DND-41 (cell line): ENCODE measurements around the gene E2F4.
A peak's percentile ranks its signal among the peaks of the same experiment; 100 is the strongest.

Source experiments
- ATAC-seq: fragments of 200-7000 bp; cut with Tn5 transposase; 3 replicates; pipeline ENCODE4 v1.9.1; 2021; ENCODE audit warnings: low read depth; ENCODE audit not compliant: insufficient read depth
- DNase-seq: peaks from one replicate; pipeline ENCODE4 v3.0.0-alpha.2; 2020
- H2AFZ ChIP-seq: 2 replicates; pipeline ENCODE4 v1.6.0; 2012; ENCODE audit warnings: low read depth, low read length
- H3K27ac ChIP-seq: 2 replicates; pipeline ENCODE4 v1.5.1; 2012; ENCODE audit warnings: low read length, inconsistent platforms
- H3K27me3 ChIP-seq: fragments of 200-600 bp; sonication (generic); 2 replicates; pipeline ENCODE4 v1.6.0; 2012; ENCODE audit warnings: low read length, mild to moderate bottlenecking, inconsistent platforms; ENCODE audit not compliant: insufficient read depth, poor library complexity
- H3K36me3 ChIP-seq: 2 replicates; pipeline ENCODE4 v1.5.1; 2012; ENCODE audit warnings: low read length, inconsistent platforms; ENCODE audit not compliant: insufficient read depth
- H3K4me1 ChIP-seq: 2 replicates; pipeline ENCODE4 v1.5.1; 2012; ENCODE audit warnings: mild to moderate bottlenecking, low read length; ENCODE audit not compliant: insufficient read depth
- H3K4me2 ChIP-seq: 2 replicates; pipeline ENCODE4 v1.6.0; 2012; ENCODE audit warnings: mild to moderate bottlenecking, moderate library complexity, low read length, inconsistent platforms; ENCODE audit not compliant: insufficient read depth
- H3K4me3 ChIP-seq, 2 experiments: fragments of 200-600 bp in 1 of 2; shearing (Covaris generic) in 1 of 2; 2 replicates each; pipeline ENCODE4 v1.5.1; 2012 to 2016; ENCODE audit warnings: inconsistent platforms in 2 of 2, low read length in 2 of 2, mild to moderate bottlenecking in 2 of 2, low read depth in 1 of 2, moderate library complexity in 1 of 2
- H3K79me2 ChIP-seq: 2 replicates; pipeline ENCODE4 v1.6.0; 2012; ENCODE audit warnings: low read length, inconsistent platforms; ENCODE audit not compliant: insufficient read depth
- H3K9ac ChIP-seq: 2 replicates; pipeline ENCODE4 v1.6.0; 2012; ENCODE audit warnings: low read depth, mild to moderate bottlenecking, inconsistent platforms, low read length, moderate library complexity
- H3K9me3 ChIP-seq: 2 replicates; pipeline ENCODE4 v1.5.1; 2012; ENCODE audit warnings: low read length, moderate library complexity, mild to moderate bottlenecking, inconsistent platforms; ENCODE audit not compliant: insufficient read depth, severe bottlenecking
- H4K20me1 ChIP-seq: 2 replicates; pipeline ENCODE4 v1.6.0; 2012; ENCODE audit warnings: low read length; ENCODE audit not compliant: insufficient read depth
- EZH2 ChIP-seq: IDR thresholded peaks from 3 replicates; pipeline ENCODE4 v1.6.1; 2012; ENCODE audit warnings: borderline replicate concordance, low read depth, mild to moderate bottlenecking, moderate library complexity, low read length, inconsistent platforms; ENCODE audit not compliant: severe bottlenecking
- TF ChIP-seq, protein P1 (sequence below): IDR thresholded peaks from 2 replicates; pipeline ENCODE4 v1.5.1; 2012; ENCODE audit warnings: borderline replicate concordance, low read length, moderate library complexity, mild to moderate bottlenecking; ENCODE audit not compliant: poor library complexity, severe bottlenecking; ENCODE audit errors: extremely low read depth

E2F4 gene

DNA sequence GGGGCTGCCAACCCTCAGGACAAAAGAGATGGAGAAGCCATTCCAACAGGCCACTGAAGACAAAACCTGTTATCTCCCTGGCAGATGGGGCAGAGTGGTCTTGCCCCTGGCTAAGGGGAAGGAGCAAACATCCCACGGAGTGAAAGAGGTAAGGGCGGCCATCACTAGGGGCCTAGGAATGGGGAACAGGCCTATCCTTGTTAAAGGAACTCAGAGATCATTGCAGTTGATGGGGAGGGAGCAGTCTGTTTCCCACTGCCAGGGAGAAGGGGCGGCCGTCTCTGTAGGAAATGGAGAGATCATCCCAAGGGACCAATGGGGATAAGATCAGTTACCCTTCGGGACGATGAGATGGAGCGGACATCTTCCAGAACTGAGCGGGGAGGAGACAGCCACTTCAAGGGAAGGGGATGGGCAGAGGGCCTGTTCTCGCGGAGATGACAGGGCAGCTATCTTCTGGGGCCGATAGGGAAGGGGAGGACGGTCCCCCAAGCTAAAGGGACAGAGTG is 34.4 kb downstream of the E2F4 start:
- Histone ChIP-seq H3K79me2 (peaks cover 28% of the 10 kb centered on the region), H4K20me1 (peaks cover 22% of the 10 kb centered on the region; the same call in 1 of the 2 replicates), H2AFZ (peak overlapping the region; percentile 74), H3K27me3 (no peaks in the 10 kb centered on the region), H3K4me3 (peak overlapping the region; percentile 77 to 89), H3K4me1 (peaks cover 33% of the 10 kb centered on the region), H3K36me3 (peaks cover 42% of the 10 kb centered on the region), H3K9me3 (no peaks in the 10 kb centered on the region), H3K4me2 (peak overlapping the region; percentile 98), H3K27ac (peak overlapping the region; percentile 77), H3K9ac (peak overlapping the region; percentile 78)
- ATAC-seq: no peak
- TF ChIP-seq, protein P1, sequence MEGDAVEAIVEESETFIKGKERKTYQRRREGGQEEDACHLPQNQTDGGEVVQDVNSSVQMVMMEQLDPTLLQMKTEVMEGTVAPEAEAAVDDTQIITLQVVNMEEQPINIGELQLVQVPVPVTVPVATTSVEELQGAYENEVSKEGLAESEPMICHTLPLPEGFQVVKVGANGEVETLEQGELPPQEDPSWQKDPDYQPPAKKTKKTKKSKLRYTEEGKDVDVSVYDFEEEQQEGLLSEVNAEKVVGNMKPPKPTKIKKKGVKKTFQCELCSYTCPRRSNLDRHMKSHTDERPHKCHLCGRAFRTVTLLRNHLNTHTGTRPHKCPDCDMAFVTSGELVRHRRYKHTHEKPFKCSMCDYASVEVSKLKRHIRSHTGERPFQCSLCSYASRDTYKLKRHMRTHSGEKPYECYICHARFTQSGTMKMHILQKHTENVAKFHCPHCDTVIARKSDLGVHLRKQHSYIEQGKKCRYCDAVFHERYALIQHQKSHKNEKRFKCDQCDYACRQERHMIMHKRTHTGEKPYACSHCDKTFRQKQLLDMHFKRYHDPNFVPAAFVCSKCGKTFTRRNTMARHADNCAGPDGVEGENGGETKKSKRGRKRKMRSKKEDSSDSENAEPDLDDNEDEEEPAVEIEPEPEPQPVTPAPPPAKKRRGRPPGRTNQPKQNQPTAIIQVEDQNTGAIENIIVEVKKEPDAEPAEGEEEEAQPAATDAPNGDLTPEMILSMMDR: no peak
- no peak for TF ChIP-seq EZH2
- DNase-seq: no peak

DNA sequence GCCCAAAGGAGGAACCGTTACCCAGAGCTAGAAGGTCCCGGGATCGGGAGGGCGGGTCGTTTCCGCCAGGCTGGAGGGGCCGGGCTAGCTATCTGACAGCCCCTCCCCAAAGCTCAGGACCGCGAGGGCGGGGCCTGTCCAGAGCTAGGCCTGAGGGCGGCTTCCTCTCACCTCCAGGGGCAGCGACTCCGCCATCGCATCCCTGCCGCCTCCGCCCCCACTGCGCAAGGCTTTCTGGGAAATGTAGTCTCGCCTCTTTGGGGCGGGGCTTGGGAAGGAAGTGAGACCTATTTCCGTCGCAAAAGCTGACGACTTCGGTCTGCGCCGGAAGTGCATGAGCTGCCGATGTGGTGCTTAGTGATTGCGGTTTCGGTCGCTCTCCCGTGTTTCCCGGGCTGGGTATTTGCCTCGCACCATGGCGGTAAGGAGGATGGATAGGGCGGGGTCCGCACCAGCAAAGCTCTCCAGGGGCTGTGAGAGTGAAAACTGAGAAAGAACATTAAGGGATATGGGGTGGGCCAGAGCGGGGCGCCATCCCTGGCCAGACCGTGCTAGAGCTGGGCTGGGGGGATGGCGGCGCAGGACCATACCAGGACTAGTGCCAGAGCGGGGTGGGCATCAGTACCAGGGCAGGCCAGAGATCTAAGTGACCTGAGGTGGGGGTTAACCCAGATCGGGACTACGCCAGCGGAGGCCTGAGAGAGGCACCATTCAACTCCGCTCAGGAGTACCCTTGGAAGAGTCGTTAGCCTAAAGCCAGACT is 35.0 kb downstream of the E2F4 start, which contains the start of gene TMEM208:
Gene TMEM208, plus strand, starts transcription at position 327 of the 763 bp plus-strand sequence. Its CDS starts 89 bp downstream, at position 416.
- DNase-seq (peak; percentile 98), ATAC-seq (peak; percentile 92)
- Histone ChIP-seq H2AFZ (peak within 1 kb of the TSS; percentile 93), H4K20me1 (peaks cover 22% of the 10 kb centered on the region; the same call in 1 of the 2 replicates), H3K4me3 (peak within 1 kb of the TSS; percentile 77 to 89), H3K9ac (peak within 1 kb of the TSS; percentile 78), H3K4me1 (peaks cover 33% of the 10 kb centered on the region), H3K36me3 (peaks cover 48% of the 10 kb centered on the region), H3K79me2 (peaks cover 28% of the 10 kb centered on the region), H3K4me2 (peak within 1 kb of the TSS; percentile 98), H3K9me3 (no peaks in the 10 kb centered on the region), H3K27me3 (no peaks in the 10 kb centered on the region), H3K27ac (peak within 1 kb of the TSS; percentile 81)
- no peak for TF ChIP-seq EZH2
- TF ChIP-seq, protein P1: peak; percentile 46

DNA sequence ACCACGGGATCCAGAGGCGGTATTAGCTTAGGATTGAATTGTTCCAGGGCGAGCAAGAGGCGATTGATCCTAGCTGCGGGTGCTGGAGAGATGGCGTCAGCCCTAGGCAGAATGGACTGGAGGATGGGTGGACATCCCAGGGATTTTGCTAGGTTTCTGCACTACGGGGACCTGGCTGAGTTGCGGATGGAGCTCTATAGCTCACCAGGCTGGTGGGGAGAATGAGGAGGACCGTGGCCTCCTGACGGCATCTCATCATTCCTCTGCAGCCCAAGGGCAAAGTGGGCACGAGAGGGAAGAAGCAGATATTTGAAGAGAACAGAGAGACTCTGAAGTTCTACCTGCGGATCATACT is 35.6 kb downstream of the E2F4 start:
- TF ChIP-seq EZH2: no peak
- TF ChIP-seq, protein P1: no peak
- peaks cover 49% of the 10 kb centered on the region for H3K36me3 ChIP-seq
- H3K79me2 ChIP-seq: peaks cover 28% of the 10 kb centered on the region
- H3K4me1 ChIP-seq: peaks cover 33% of the 10 kb centered on the region
- H3K9me3 ChIP-seq: no peaks in the 10 kb centered on the region
- H3K27me3 ChIP-seq: no peaks in the 10 kb centered on the region
- peak overlapping the region; percentile 98 for H3K4me2 ChIP-seq
- peak overlapping the region; percentile 93 for H2AFZ ChIP-seq
- no peak for DNase-seq
- ATAC-seq: no peak
- peak overlapping the region; percentile 78 for H3K9ac ChIP-seq
- H4K20me1 ChIP-seq: peaks cover 22% of the 10 kb centered on the region; the same call in 1 of the 2 replicates
- H3K27ac ChIP-seq: peak overlapping the region; percentile 81
- peak overlapping the region; percentile 77 to 89 for H3K4me3 ChIP-seq
